ENCODE measurements around the gene COBL.

DNA sequence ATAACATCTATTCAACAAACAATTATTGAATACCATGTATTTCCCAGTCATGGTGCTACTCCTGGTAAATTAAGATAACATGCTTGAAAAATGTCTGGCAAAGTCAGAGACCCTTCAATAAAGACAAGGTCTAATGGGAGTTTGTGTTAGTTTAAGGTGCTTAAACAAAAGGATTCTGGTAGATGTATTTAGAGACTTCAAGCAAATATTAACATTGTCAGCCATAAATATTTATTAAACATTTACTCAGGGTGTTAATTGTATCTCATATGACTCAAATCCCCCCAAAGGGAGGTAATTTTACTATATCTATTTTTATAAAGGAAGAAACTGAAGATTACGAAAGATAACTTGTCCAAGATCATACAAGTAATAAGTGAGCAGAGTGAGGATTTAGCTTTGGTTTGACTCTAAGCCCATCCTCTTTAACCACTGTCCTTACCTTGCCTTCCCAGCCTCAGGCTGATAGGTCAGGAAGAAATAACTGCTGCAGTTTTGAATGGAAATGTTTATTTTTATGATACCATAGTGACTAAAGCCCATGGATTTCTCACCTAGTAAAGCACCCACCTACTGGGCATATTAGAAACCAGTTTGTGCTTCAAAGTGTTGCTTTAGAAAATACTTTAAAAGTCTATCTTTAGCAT, 215.4 kb downstream of the COBL start:
- TF ChIP-seq POLR2A (IDR thresholded peaks at IDR 0.05) (no peak), EP300 (IDR thresholded peaks at IDR 0.05) (no peak)

All from suprapubic skin (tissue), 2 donors.